A673 (cell line): Measurements from ENCODE around the gene FILIP1. TPM values are rescaled to one million over a fixed set of nuclear protein-coding genes. Genes with fewer than 3 reads are reported as not detected.

ENCODE experiments used
- BruUV-seq: library from RNA; stranded (reverse); fragments of 400-500 nt; replicated peaks from 2 replicates; lab custom pipeline; 2021; lab: Mats Ljungman, UMichigan
- CTCF ChIA-PET: fragments of 300-600 bp; sonication (Branson Sonifier 250); formaldehyde crosslinking; loops from one replicate; lab custom pipeline; 2022; ENCODE audit warnings: antibody characterized with exemption; lab: Charles Lee
- POLR2A ChIA-PET: fragments of 300-600 bp; sonication (Branson Sonifier 250); formaldehyde crosslinking; loops from one replicate; lab custom pipeline; 2022; ENCODE audit warnings: antibody characterized with exemption; ENCODE audit not compliant: low non-redundant PET; lab: Charles Lee
- DNase-seq: peaks from one replicate; pipeline ENCODE4 v3.0.0-alpha.2; 2015; ENCODE audit warnings: low spot score
- H3K27ac ChIP-seq: fragments of 200-600 bp; sonication (generic); 2 replicates; pipeline ENCODE4 v1.5.1; 2016; ENCODE audit warnings: mixed run types, low read depth, mild to moderate bottlenecking, mixed read lengths, antibody characterized with exemption, low read length; ENCODE audit not compliant: poor library complexity, severe bottlenecking
- H3K27me3 ChIP-seq: fragments of 200-600 bp; sonication (generic); replicated peaks from 2 replicates; pipeline ENCODE4 v1.6.1; 2017; ENCODE audit warnings: mixed run types, low read depth, mild to moderate bottlenecking, mixed read lengths, antibody characterized with exemption, low read length; ENCODE audit not compliant: insufficient read depth, poor library complexity
- H3K36me3 ChIP-seq: fragments of 200-600 bp; sonication (generic); 2 replicates; pipeline ENCODE4 v1.6.1; 2016; ENCODE audit warnings: mixed run types, mild to moderate bottlenecking, mixed read lengths, antibody characterized with exemption, low read length; ENCODE audit not compliant: insufficient read depth, poor library complexity, severe bottlenecking
- H3K4me1 ChIP-seq: fragments of 200-600 bp; sonication (generic); 2 replicates; pipeline ENCODE4 v1.6.1; 2017; ENCODE audit warnings: mixed run types, mild to moderate bottlenecking, mixed read lengths, antibody characterized with exemption, low read length; ENCODE audit not compliant: insufficient read depth, poor library complexity, severe bottlenecking
- H3K4me3 ChIP-seq: fragments of 200-600 bp; sonication (generic); 2 replicates; pipeline ENCODE4 v1.5.1; 2016; ENCODE audit warnings: low read depth, mixed run types, mild to moderate bottlenecking, mixed read lengths, low read length; ENCODE audit not compliant: poor library complexity, severe bottlenecking
- H3K9me3 ChIP-seq: fragments of 200-600 bp; sonication (generic); 2 replicates; pipeline ENCODE4 v1.6.1; 2016; ENCODE audit warnings: mixed run types, low read depth, mild to moderate bottlenecking, mixed read lengths, antibody characterized with exemption, low read length; ENCODE audit not compliant: poor library complexity, severe bottlenecking
- CTCF ChIP-seq: fragments of 300-800, 200-600 bp; sonication (generic); conservative IDR thresholded peaks from 2 replicates; pipeline ENCODE4 v1.5.1; 2017; ENCODE audit warnings: low read depth, mild to moderate bottlenecking, antibody characterized with exemption, low read length, moderate library complexity, mixed read lengths
- EZH2 ChIP-seq: fragments of 200-600 bp; sonication (generic); IDR thresholded peaks from 2 replicates; pipeline ENCODE4 v1.6.1; 2017; ENCODE audit warnings: borderline replicate concordance, low read depth, mild to moderate bottlenecking, mixed read lengths, antibody characterized with exemption, low read length; ENCODE audit not compliant: poor library complexity, severe bottlenecking
- intact Hi-C: fragments of 100-400 bp; cut with micrococcal nuclease; formaldehyde crosslinking; loops from one replicate; pipeline ENCODE4 v1.10.0; 2022; ENCODE audit not compliant: unreplicated experiment
- total RNA-seq: library from RNA; stranded (reverse); gene quantifications from 2 replicates; pipeline ENCODE4 v1.2.3, GENCODE V29; 2021

The FILIP1 gene
- total RNA-seq, 1 experiment from 2014 or later, result 0.32 TPM

DNA sequence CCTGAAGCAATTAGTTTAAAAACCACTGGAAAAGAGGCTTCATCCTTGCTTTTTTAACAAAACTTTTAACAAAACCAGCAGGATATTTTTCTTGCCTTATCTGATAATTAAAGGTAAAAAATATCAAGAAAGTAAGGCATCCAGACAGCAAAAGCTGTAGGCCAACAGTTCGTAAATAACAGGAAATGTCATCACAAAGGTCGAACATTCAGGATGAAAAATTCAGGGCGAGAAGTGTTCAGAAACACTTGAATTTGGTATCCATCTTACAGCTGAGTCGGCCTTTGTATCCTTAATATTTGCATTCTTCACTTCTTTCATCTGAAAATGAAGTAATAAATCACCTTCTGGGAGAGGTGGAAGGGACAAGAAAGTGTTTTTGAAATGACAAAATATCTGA, 8.2 kb upstream of the FILIP1 start:
- H3K27me3 ChIP-seq, result no peaks in the 10 kb centered on the region
- TF ChIP-seq EZH2, result no peak
- TF ChIP-seq CTCF, result no peak
- H3K4me1 ChIP-seq, result peaks cover 8% of the 10 kb centered on the region
- DNase-seq, result no peak
- no peaks in the 10 kb centered on the region for H3K36me3 ChIP-seq
- POLR2A ChIA-PET, result no interaction called here
- no peak overlapping the region for H3K4me3 ChIP-seq
- CTCF ChIA-PET, result no interaction called here
- intact Hi-C loops, result no loop called here
- H3K27ac ChIP-seq, result no peak overlapping the region
- BruUV-seq, result no TSS peak
- no peaks in the 10 kb centered on the region for H3K9me3 ChIP-seq

GRCh38 chr6:75499640-75500039, 6.0 kb upstream of the FILIP1 start:
- Histone ChIP-seq H3K9me3 (no peaks in the 10 kb centered on the region), H3K4me1 (peaks cover 19% of the 10 kb centered on the region), H3K27ac (no peak overlapping the region), H3K36me3 (no peaks in the 10 kb centered on the region), H3K27me3 (no peaks in the 10 kb centered on the region), H3K4me3 (no peak overlapping the region)
- no peak for DNase-seq
- ChIA-PET CTCF (no interaction called here), POLR2A (no interaction called here)
- TF ChIP-seq EZH2 (no peak), CTCF (no peak)
- BruUV-seq, result no TSS peak
- intact Hi-C loops, result no loop called here

- ChIA-PET CTCF (no interaction called here), POLR2A (no interaction called here)
- H3K27me3 ChIP-seq, result no peaks in the 10 kb centered on the region
- TF ChIP-seq EZH2 (no peak), CTCF (no peak)
- intact Hi-C loops, result no loop called here
- DNase-seq, result peak; percentile 18
- H3K27ac ChIP-seq, result no peak overlapping the region
- H3K4me1 ChIP-seq, result peaks cover 27% of the 10 kb centered on the region
- no TSS peak for BruUV-seq
- H3K36me3 ChIP-seq, result no peaks in the 10 kb centered on the region
- no peak overlapping the region for H3K4me3 ChIP-seq
- no peaks in the 10 kb centered on the region for H3K9me3 ChIP-seq
Observed at GRCh38 chr6:75498862-75499261, 5.3 kb upstream of the FILIP1 start.
